Activated CD8-positive, alpha-beta memory T cell treated with anti-CD3 and anti-CD28 coated beads, Interleukin-2, amount 50 U/mL, for 24 hours (primary cell): ENCODE measurements around the gene TFEB.

Experiments used
- DNase-seq: peaks from one replicate; pipeline ENCODE4 v3.0.0-alpha.2; 2020; ENCODE audit errors: extremely low read depth

The TFEB gene

GRCh38 chr6:41705996-41706835, 29.2 kb downstream of the TFEB start:
- DNase-seq = peak; percentile 45

DNA sequence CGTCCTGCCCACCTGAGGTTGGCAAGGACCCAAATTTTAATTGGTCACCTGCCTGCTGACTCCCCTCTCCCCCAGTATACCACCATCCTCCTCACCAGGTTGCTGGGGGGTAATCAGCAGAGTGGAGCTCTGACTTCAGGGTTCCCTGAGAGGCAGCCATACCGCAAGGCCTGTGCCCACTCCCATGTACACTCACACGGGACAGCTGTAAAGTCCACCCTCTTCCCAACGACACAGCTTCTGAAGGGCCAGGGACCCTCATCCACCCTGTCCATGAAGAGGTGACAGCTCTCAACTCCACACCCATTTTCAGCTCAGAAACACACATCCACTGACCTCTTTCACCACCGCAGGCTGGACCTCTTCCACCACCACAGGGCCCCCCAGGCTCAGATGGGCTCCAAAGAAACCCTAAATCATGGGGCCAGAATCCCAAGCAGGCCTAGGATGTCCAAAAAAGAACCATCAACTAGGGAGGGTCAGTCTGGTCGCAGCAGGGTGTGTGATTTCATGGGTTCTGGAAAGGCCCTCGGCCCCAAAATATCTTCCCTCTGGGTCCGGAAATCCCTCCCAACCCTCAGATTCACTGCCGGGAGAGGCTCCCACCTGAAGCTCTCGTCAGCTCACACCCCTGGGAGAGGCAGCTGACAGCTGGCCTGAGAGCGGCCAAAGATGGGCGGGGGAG, 30.0 kb downstream of the TFEB start:
- no peak for DNase-seq

- DNase-seq = no peak
Observed at GRCh38 chr6:41704656-41705310, 30.6 kb downstream of the TFEB start.

DNA sequence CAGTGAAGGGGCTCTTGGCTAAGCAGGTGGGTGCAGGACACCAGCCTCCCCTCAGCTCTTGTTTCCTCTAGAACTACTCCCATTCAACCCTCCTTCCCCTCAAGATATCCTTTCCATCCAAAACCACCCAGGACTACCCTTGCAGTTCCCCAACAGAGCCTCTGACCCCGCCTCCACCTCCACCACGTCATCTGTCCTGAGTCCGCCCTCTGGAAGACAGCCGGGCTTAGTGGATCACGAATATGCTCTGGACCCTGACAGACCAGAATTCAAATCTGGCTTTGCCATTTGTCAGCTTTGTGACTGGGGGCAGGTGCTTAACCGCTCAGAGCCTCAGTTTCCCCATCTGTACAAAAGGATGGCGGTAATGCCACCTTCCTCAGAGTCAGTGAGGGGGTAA, 31.4 kb downstream of the TFEB start:
- no peak for DNase-seq

- no peak for DNase-seq
Observed at GRCh38 chr6:41702771-41703494, 32.5 kb downstream of the TFEB start.

DNA sequence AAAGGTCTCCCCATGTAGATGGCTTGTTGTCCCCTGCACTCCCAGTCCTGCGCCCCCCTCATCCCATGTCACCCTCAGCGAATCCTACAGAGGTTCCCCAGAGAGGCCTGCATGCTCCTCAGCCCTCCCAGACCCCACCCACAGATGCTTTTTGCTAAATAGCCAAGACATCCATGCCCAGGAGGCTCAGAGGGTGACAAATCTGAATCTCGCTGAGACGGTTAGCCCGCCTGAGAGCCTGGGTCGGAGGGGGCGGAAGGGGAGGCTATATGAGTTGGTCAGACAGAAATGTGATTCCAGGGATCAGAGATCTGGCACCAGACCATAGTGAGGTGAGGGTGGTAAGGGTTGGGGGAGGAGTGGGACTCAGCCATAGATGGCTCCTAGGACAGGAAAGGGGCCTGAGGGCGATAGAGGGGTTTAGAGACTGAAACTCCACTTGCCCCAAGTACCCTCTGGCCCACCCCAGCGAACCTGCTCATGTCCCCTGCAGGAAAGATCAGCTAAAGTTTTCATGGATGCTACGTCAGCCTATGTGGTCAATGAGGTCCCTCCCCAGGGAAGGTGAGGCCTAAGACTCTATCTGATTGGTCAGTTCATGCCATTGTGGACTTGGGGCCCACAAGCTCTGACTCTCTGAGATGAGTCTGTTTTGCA, 33.2 kb downstream of the TFEB start:
- no peak for DNase-seq

GRCh38 chr6:41700463-41701347, 34.7 kb downstream of the TFEB start:
- no peak for DNase-seq

GRCh38 chr6:41699063-41699462, 36.3 kb downstream of the TFEB start:
- no peak for DNase-seq

DNA sequence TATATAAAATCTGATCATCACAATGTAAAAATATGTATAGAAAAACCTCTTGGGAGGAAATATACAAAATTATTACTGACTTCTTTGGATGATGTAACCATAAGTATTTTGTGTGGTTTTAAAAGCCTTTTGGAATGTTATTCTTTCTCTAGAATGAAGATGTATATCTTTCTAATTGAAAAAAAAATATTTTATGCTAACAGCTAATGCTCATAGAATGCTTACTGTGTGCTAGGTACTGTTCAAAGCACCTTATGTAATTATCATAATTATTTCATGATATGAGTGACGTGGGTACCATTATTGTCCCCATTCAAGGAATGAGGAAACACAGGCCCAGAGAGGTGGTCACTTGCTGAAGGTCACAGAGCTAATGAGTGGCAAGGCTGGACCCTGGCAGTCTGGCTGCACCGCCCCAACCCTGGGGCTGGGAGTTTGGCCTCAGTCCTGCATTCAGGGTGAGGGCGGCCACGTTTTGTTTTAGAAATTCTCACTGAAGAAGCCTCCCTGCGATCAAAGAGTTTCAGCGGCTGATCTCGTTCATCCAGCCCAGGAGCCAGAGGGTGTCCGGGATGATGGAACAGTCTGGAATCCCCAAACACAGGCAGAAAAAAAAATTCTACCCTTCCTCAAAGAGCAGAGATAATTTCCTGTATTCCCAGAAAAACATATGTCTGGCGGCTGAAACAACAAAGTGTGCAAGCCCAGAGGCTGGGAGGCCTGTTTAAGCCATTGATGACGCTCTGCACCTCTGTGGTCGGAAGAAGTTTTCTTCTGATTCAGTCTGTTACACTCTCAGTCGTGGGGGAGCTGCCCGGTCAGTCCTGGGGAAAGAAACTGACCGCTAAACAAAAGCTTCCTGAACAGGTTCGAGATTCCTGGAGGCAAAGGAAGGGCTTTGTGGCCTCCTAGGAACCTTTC, 37.3 kb downstream of the TFEB start:
- DNase-seq = no peak

DNA sequence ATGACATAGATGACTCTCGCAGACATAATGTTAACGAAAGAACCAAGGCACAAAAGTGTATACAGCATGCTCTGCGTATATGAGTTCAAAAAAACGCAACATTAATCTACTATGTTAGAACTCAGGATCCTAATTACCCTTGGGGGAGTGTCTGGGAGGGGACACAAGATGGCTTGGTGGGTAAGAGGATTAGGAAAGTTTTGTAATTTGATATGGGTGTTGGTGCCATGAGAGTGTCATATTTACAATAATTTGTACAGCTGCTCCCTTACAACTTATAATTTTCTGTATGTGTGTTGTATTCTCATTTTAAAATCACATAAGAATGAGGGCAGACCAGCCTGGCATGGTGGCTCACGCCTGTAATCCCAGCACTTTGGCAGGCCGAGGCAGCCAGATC, 38.6 kb downstream of the TFEB start:
- DNase-seq = no peak

DNA sequence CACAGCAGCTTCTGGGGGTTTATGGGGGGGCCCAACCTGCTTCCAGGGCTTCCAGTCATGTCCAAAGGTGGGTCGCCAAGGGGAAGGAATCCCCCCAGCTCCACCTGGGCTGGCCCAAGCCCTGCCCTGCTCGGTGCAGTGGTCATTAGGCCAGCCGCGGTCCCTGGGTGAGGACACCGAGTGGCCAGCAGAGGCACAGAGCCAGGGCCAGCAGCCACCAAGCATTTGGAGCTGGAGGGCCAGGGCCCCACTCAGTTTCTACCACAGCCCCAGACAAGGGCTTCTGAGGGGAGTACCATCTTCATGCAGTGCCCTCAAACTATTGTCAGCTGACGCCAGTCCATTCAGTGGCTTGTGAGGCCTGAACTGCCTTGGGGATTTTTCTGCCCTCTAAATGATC, 39.6 kb downstream of the TFEB start:
- DNase-seq = no peak

DNA sequence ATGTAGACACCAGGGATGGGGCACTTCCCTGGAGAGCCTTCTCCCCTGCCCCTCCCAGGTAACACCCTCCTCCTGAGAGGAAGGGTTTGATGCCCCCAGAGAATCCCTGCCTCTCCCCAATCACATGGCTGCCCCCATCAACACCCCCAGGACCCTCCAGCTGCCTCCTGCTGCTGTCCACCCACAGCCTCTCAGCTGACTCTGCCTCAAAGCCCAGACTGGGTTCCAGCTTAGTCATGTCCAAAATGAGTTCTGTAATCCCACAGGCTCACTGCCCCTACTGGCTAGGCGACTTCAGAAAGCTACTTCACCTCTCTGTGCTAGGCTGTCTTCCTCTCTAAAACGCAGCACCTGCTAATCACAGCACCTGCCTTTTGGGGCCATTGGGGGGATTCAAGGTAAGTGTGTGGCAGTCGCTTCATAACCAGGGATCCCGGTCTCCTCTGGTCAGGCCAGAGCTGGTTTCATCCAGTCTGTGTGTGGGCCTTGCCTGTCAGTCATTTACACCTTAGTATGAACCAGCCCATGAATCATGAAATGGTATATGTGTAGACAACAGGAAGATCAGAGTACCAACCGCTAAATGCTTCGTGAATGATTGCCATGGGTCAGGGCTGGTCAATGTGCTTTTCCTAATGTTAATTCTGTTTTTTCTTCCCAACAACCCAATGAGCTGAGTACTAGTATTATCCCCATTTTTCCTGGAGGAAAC, 40.4 kb downstream of the TFEB start:
- DNase-seq = no peak

DNA sequence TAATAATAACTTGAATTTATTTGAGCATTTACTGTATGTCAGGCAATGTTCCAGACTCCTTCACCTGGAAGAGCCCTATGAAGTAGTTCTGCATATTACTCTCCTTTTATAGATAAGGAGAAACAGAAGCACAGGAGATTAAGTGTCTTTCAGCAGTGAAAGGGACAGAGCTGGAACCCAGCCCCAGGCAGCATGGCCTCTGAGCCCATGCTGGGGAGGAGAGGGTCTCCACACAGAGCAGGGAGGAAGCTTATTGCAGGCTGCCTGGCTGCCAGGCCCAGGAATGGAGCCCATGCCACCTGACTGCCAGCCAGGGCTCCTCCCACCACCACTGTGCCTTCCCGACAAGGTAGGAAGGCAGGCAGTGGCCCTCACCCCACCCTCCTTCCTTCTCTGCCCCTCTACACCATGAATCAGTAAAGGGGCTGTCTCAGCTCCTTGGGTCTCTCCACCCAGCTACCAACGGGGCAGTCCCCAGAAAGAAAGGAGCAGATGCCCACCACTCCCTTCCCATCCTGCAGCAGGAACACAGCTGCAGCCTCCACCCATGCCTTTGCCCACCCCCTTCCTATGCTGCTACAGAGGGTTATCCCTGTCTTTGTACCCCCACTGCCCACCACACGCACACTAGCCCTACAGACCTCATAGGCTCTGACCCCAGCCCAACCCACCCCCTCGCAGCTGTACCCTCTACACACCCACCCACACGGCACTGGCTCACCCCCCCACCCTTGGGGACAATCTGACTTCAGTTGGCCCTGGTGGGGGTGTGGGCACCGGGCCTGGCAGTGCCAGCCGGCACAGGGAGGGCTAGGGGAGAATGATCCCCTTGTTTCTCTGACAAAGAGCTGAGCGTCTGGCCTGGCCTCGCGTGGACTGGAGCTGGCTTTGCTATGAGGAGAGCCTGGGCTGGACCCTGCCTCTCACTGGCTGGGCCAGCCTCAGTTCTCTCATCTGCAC, 41.8 kb downstream of the TFEB start:
- DNase-seq = no peak

DNA sequence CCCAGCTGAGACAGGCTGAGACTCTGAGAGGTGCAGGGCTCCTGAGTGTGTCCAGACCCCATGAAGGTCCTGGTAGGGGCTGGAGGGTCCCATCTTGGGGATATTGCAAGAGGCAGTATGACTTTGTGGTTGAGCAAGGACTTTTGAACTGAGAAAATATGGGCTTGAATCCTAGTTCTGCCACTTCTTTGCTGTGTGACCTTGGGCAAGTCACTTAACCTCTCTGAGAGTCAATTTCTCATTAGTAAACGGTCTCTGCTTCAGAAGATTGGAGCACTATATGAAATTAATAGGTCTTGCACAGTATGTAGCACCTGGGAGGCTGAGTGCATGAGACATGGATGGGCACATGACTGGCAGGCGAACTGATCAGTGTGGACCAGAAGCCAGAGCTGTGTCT, 42.7 kb downstream of the TFEB start:
- no peak for DNase-seq

GRCh38 chr6:41692080-41692675, 43.2 kb downstream of the TFEB start:
- DNase-seq = no peak

- DNase-seq = no peak
Observed at GRCh38 chr6:41691426-41692079, 43.9 kb downstream of the TFEB start.
